ENCODE data around the gene OPA3. TPM values are rescaled to one million over a fixed set of nuclear protein-coding genes. Genes with fewer than 3 reads are reported as not detected.
A peak's percentile ranks its signal among the peaks of the same experiment; 100 is the strongest.

OPA3 gene
- total and polyA plus RNA-seq, 8 donors = under 0.01 to 27.5 (median 3.7) TPM

DNA sequence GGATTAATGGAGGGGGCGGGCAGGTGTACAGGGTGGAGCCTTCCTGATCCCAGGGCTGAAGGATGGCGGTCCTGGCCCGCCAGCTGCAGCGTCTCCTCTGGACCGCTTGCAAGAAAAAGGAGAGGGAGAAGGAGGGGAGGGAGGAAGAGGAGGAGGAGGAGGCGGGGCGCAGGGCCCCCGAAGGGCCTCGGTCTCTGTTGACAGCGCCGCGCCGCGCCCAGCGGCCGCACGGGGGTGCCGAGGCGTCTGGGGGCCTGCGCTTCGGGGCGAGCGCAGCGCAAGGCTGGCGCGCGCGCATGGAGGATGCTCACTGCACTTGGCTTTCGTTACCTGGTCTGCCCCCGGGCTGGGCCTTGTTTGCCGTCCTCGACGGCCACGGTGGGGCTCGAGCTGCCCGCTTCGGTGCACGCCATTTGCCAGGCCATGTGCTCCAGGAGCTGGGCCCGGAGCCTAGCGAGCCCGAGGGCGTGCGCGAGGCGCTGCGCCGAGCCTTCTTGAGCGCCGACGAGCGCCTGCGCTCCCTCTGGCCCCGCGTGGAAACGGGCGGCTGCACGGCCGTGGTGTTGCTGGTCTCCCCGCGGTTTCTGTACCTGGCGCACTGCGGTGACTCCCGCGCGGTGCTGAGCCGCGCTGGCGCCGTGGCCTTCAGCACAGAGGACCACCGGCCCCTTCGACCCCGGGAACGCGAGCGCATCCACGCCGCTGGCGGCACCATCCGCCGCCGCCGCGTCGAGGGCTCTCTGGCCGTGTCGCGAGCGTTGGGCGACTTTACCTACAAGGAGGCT is 86.0 kb downstream of the OPA3 start, which contains the start of gene PPM1N:
Gene PPM1N (plus strand): TSS at position 33 of the 785 bp plus-strand sequence. CDS start 30 bp downstream, at position 63.
- intact Hi-C loops (cut with DNase I; ENCODE audit: low total_unique reads) = no loop called here
- H3K27me3 ChIP-seq = peaks cover 0 to 60% (median 6%) of the 10 kb centered on the region in 3 donors
- peak within 1 kb of the TSS in 1 of 5 donors; percentile 66 for H3K27ac ChIP-seq
- peak within 1 kb of the TSS; percentile 63 to 75 (median 68) for H3K4me3 ChIP-seq
- peaks cover 31 to 49% (median 41%) of the 10 kb centered on the region in 4 donors for H3K4me1 ChIP-seq
- no peaks in the 10 kb centered on the region for H3K36me3 ChIP-seq
- peak in 1 of 2 donors; percentile 72 for DNase-seq
- no peak for TF ChIP-seq EP300 (IDR thresholded peaks at IDR 0.05)
- TF ChIP-seq CTCF (IDR thresholded peaks at IDR 0.05) = no peak
- no peak for TF ChIP-seq POLR2AphosphoS5 (IDR thresholded peaks at IDR 0.05)
- no peak for TF ChIP-seq POLR2A (IDR thresholded peaks at IDR 0.05)
- H3K9me3 ChIP-seq = no peaks in the 10 kb centered on the region
- WGBS, 5 donors = 2 to 8% (median 3%) methylated on average over 64 to 89 of the region's 89 CpGs

- TF ChIP-seq POLR2A (IDR thresholded peaks at IDR 0.05) = no peak
- TF ChIP-seq CTCF (IDR thresholded peaks at IDR 0.05) = no peak
- no peak for TF ChIP-seq EP300 (IDR thresholded peaks at IDR 0.05)
- TF ChIP-seq POLR2AphosphoS5 (IDR thresholded peaks at IDR 0.05) = no peak
- Histone ChIP-seq H3K9me3 (no peaks in the 10 kb centered on the region), H3K4me1 (peaks cover 37 to 57% (median 49%) of the 10 kb centered on the region in 4 donors), H3K27me3 (peaks cover 0 to 60% (median 6%) of the 10 kb centered on the region in 3 donors), H3K27ac (no peak overlapping the region), H3K36me3 (no peaks in the 10 kb centered on the region), H3K4me3 (no peak overlapping the region)
- no peak for DNase-seq
- intact Hi-C loops (cut with DNase I; ENCODE audit: low total_unique reads) = no loop called here
- 21 to 45% (median 25%) methylated on average over 13 to 16 of the region's 16 CpGs for WGBS, 5 donors
Measured at GRCh38 chr19:45497791-45498190, 86.8 kb downstream of the OPA3 start.

GRCh38 chr19:45496349-45496953 is 88.2 kb downstream of the OPA3 start:
- Histone ChIP-seq H3K4me3 (peak overlapping the region; percentile 63 to 75 (median 68)), H3K9me3 (no peaks in the 10 kb centered on the region), H3K27ac (peak overlapping the region in 4 of 5 donors; percentile 9 to 66 (median 56)), H3K4me1 (peaks cover 43 to 68% (median 56%) of the 10 kb centered on the region in 4 donors), H3K36me3 (no peaks in the 10 kb centered on the region), H3K27me3 (peaks cover 0 to 60% (median 9%) of the 10 kb centered on the region in 3 donors)
- intact Hi-C loops (cut with DNase I; ENCODE audit: low total_unique reads) = no loop called here
- peak in 1 of 2 donors; percentile 81 for DNase-seq
- TF ChIP-seq POLR2A (IDR thresholded peaks at IDR 0.05) = no peak
- WGBS, 5 donors = 0 to 2% (median 1%) methylated on average over 25 to 54 of the region's 54 CpGs

GRCh38 chr19:45495178-45495577 is 89.4 kb downstream of the OPA3 start:
- H3K4me3 ChIP-seq = no peak overlapping the region
- intact Hi-C loops (cut with DNase I; ENCODE audit: low total_unique reads) = no loop called here
- H3K27ac ChIP-seq = no peak overlapping the region
- DNase-seq = no peak
- no peaks in the 10 kb centered on the region for H3K9me3 ChIP-seq
- H3K27me3 ChIP-seq = peaks cover 0 to 60% (median 9%) of the 10 kb centered on the region in 3 donors
- H3K36me3 ChIP-seq = no peaks in the 10 kb centered on the region
- WGBS, 5 donors = 76 to 84% (median 79%) methylated on average over 5 of the region's 5 CpGs
- peaks cover 43 to 68% (median 56%) of the 10 kb centered on the region in 4 donors for H3K4me1 ChIP-seq
- TF ChIP-seq POLR2A (IDR thresholded peaks at IDR 0.05) (no peak), CTCF (IDR thresholded peaks at IDR 0.05) (no peak), POLR2AphosphoS5 (IDR thresholded peaks at IDR 0.05) (no peak)

Measured in stomach (tissue), 9 donors.